Activated CD4-positive, alpha-beta T cell treated with anti-CD3 and anti-CD28 coated beads, Interleukin-2, amount 10 ng/mL, durations not matched to agents 7 days and 5 days (primary cell): ENCODE data around the gene C10orf120. TPM values are rescaled to one million over a fixed set of nuclear protein-coding genes. Genes with fewer than 3 reads are reported as not detected.

Experiments
- CTCF ChIA-PET: fragments of 350-600 bp; sonication (Branson Sonifier 250); formaldehyde crosslinking; loops from one replicate; lab custom pipeline; 2021; ENCODE audit warnings: antibody characterized with exemption; lab: Charles Lee
- POLR2A ChIA-PET: fragments of 350-600 bp; sonication (Branson Sonifier 250); formaldehyde crosslinking; loops from one replicate; lab custom pipeline; 2021; ENCODE audit warnings: antibody characterized with exemption; lab: Charles Lee
- DNase-seq: peaks from one replicate; pipeline ENCODE4 v3.0.0-alpha.2; 2020
- H3K27ac Mint-ChIP-seq: one replicate; pipeline ENCODE4 v1.8.0; 2021; ENCODE audit warnings: mild to moderate bottlenecking, moderate library complexity, mixed read lengths
- H3K27me3 Mint-ChIP-seq: one replicate; pipeline ENCODE4 v1.8.0; 2021; ENCODE audit warnings: mixed read lengths
- H3K36me3 Mint-ChIP-seq: one replicate; pipeline ENCODE4 v1.8.0; 2021; ENCODE audit warnings: low read depth, mixed read lengths
- H3K4me1 Mint-ChIP-seq: one replicate; pipeline ENCODE4 v1.8.0; 2021; ENCODE audit warnings: mixed read lengths
- H3K4me3 Mint-ChIP-seq: one replicate; pipeline ENCODE4 v1.8.0; 2021; ENCODE audit warnings: mild to moderate bottlenecking, moderate library complexity, mixed read lengths
- H3K9me3 Mint-ChIP-seq: one replicate; pipeline ENCODE4 v1.8.0; 2021; ENCODE audit warnings: mixed read lengths
- total RNA-seq, 2 experiments: library from RNA; stranded (reverse); gene quantifications; one replicate each; pipeline ENCODE4 v1.2.3, GENCODE V29; 2021

Gene C10orf120
- total RNA-seq, 2 experiments from 2014 or later: not detected

DNA sequence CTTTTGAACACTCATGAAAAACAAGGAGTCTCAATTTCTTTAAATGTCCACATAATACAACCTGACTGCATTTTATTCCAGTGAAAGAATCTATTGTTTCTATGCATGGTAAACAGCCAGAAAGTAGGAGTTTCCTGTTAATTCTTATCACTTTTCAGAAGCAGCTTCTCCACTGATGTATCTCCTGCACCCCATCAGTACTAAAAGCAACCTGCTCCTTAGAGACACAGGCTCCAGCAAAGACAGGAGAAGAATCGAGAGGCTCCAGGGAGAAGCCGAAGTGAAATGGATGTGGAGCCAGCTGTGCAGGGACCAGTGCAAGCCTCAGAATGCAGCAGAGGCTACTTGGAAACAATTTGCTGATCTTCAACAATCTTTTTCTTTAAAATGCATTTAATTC, 16.4 kb upstream of the C10orf120 start:
- CTCF ChIA-PET: no interaction called here
- no peaks in the 10 kb centered on the region for H3K4me1 Mint-ChIP-seq
- H3K27me3 Mint-ChIP-seq: peaks cover 23% of the 10 kb centered on the region
- H3K4me3 Mint-ChIP-seq: no peak overlapping the region
- no peak overlapping the region for H3K27ac Mint-ChIP-seq
- no peak for DNase-seq
- POLR2A ChIA-PET: no interaction called here
- no peaks in the 10 kb centered on the region for H3K9me3 Mint-ChIP-seq
- no peaks in the 10 kb centered on the region for H3K36me3 Mint-ChIP-seq

DNA sequence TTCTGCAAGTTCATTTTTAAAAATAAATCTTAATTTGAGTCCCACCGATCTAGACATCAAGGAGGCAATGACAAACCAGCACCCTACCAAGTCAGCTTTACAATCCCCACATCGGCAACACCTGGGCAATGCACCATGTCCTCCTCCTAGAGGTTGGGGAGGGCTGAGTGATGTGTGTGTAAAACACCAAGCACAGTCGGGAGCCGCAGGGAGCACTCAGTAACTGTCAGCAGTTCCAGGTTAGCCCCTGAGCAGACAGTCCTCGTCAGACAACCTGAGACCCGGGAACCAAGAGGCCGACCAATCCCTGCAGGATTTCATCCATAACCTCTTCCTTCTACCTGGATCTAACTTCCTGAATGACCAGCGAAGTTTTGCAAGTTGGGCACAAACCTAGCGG, 15.9 kb upstream of the C10orf120 start:
- H3K27ac Mint-ChIP-seq: no peak overlapping the region
- ChIA-PET POLR2A (no interaction called here), CTCF (no interaction called here)
- H3K4me3 Mint-ChIP-seq: no peak overlapping the region
- H3K9me3 Mint-ChIP-seq: no peaks in the 10 kb centered on the region
- no peak for DNase-seq
- H3K36me3 Mint-ChIP-seq: no peaks in the 10 kb centered on the region
- peaks cover 20% of the 10 kb centered on the region for H3K27me3 Mint-ChIP-seq
- no peaks in the 10 kb centered on the region for H3K4me1 Mint-ChIP-seq

DNA sequence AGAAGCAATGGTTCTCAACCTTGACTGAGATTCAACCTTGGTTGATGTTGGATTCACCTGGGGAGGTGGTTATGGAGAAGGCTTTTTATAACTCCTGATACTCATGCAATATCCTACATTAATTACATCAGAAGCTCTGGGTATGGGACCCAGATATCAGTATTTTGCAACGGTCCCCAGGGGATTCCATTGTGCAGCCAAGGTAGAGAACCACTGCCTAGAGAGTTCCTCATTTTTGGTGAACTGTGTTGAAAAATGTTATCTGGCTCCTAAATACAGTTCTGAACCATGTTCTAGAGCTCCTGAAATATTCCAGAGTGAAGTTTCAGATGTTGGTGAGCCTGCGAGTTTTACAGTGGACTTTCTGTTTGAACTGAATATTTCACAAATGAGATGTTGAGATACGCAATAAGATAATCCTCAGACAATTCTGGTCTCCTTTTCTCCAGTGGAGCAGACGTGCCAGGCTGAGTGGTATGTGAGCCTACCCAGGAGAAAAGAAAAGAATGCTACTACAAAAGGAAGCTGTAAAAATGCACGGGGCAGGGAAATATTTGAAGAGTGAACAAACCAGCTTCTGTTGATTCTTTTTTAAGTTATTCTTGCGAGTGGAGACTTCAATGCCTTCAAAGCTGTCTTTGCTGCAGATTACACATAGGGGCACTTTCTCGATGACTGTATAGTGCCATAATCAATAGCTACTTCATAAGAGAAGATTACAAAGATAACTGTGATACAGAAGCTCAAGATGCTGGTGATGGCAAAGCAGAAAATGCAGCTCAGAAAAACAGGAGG, 13.6 kb upstream of the C10orf120 start:
- Mint-ChIP-seq H3K27me3 (peaks cover 20% of the 10 kb centered on the region), H3K4me3 (no peak overlapping the region), H3K27ac (no peak overlapping the region), H3K4me1 (no peaks in the 10 kb centered on the region), H3K9me3 (no peaks in the 10 kb centered on the region), H3K36me3 (no peaks in the 10 kb centered on the region)
- POLR2A ChIA-PET: no interaction called here
- CTCF ChIA-PET: no interaction called here
- DNase-seq: no peak

DNA sequence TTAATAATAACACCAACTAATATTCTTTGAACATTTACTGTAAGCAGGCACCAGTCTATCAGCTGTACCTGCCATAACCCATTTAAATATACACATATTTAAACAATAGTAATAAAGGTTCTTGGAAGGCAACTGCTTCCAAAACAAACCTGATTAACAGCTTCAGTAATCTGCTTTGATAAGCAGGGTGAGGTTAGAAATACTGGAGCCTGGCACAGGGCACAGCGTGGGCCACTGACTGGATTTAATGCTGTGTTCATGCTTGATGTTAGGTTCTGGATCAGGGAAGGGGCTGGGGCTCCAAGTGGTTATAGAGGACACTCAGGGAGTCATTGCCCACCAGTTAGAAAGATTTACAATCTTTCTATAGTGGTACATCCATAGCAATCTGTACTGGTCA, 10.9 kb upstream of the C10orf120 start:
- Mint-ChIP-seq H3K4me1 (peaks cover 8% of the 10 kb centered on the region), H3K9me3 (no peaks in the 10 kb centered on the region), H3K4me3 (no peak overlapping the region), H3K27me3 (peaks cover 15% of the 10 kb centered on the region), H3K36me3 (no peaks in the 10 kb centered on the region), H3K27ac (no peak overlapping the region)
- POLR2A ChIA-PET: no interaction called here
- CTCF ChIA-PET: interaction anchor here (0.6 kb wide), 1 partner anchor 351 kb away, joined by 4 read pairs; no protein-coding TSS in a partner anchor
- no peak for DNase-seq

DNA sequence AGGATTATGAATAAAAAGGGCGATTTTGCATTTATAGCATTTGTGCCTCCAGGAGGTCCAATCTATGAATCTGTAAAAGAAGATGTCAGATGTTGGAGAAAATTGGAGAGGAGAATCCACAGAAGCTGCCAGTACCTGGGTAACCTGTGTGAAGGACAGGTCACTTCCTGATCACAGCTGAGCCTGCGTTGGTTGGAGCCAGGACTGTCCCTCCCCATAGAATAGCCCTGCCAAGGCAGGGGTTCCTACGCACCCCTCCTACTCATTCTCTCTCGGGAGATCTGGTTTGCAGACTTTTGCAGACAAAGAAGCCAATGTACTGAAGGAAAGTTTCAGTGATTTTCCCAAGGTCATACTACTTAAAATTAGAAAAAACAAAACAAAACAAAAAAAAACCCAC, 10.3 kb upstream of the C10orf120 start:
- no peak overlapping the region for H3K27ac Mint-ChIP-seq

DNA sequence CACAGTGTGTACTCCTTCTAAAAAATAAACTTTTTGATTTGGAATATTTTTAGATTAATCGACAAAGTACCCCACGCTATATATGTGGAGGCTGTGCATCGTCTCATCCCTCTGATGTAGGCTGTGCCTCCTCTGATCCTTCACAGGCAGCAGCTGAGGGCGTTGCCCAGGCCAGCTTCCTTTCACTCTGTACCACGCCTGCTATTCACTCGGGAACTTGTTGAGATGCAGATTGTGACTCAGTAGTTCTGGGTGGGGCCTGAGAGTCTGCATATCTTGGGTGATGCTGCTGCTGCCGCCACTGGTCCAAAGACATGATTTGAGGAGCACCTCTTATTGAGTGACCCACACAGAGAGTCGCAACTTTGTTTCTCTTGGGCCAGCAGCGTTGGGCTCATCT, 7.9 kb upstream of the C10orf120 start:
- DNase-seq: no peak
- H3K4me3 Mint-ChIP-seq: no peak overlapping the region
- no peaks in the 10 kb centered on the region for H3K9me3 Mint-ChIP-seq
- peaks cover 9% of the 10 kb centered on the region for H3K27me3 Mint-ChIP-seq
- H3K4me1 Mint-ChIP-seq: peaks cover 8% of the 10 kb centered on the region
- ChIA-PET CTCF (no interaction called here), POLR2A (no interaction called here)
- H3K27ac Mint-ChIP-seq: no peak overlapping the region
- no peaks in the 10 kb centered on the region for H3K36me3 Mint-ChIP-seq

More for the DNA sequence above, 10.3 kb upstream of the C10orf120 start:
- peaks cover 9% of the 10 kb centered on the region for H3K27me3 Mint-ChIP-seq
- DNase-seq: no peak
- H3K36me3 Mint-ChIP-seq: no peaks in the 10 kb centered on the region
- no peak overlapping the region for H3K4me3 Mint-ChIP-seq
- H3K4me1 Mint-ChIP-seq: peaks cover 8% of the 10 kb centered on the region
- ChIA-PET CTCF (no interaction called here), POLR2A (no interaction called here)
- H3K9me3 Mint-ChIP-seq: no peaks in the 10 kb centered on the region

DNA sequence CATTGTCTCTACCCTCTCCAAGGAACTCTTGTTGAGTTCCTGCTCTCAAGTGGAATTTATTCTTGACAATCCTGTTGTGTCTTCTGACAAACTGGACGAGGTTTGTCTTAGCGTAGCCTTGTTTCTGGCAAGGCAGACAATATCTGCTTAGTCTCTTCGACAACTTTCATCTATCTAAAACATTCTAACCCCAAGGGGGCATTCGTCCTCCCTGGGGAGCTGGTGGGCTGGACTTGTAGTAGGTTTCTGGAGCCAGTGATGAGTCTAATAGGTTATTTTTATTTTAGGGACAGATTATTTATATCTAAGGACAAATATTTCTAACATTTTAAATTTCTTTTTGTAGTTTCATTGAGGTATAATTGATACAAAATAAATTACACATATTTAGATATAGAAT, 7.3 kb upstream of the C10orf120 start:
- peaks cover 8% of the 10 kb centered on the region for H3K4me1 Mint-ChIP-seq
- ChIA-PET CTCF (no interaction called here), POLR2A (no interaction called here)
- no peak for DNase-seq
- peaks cover 9% of the 10 kb centered on the region for H3K27me3 Mint-ChIP-seq
- H3K9me3 Mint-ChIP-seq: no peaks in the 10 kb centered on the region
- H3K36me3 Mint-ChIP-seq: no peaks in the 10 kb centered on the region
- no peak overlapping the region for H3K27ac Mint-ChIP-seq
- no peak overlapping the region for H3K4me3 Mint-ChIP-seq

DNA sequence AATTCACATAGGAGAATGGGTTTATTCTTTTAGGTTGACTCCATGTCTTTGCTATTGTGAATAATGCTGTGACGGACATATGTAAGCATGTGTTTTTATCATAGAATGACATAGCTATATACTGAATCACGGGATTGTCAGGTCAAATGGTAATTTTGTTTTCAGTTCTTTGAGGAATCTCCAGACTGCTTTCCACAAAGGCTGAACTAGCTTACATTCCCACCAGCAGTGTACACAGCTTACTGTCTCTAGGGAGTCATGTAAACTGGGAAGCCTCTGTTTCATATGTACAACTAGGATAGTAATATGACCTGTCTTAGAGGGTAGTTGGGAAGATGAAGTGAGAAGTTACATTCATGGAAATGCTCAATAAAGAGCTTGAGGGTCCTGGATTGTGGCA, 6.8 kb upstream of the C10orf120 start:
- DNase-seq: no peak
- Mint-ChIP-seq H3K4me1 (peaks cover 8% of the 10 kb centered on the region), H3K27ac (no peak overlapping the region), H3K4me3 (no peak overlapping the region), H3K9me3 (no peaks in the 10 kb centered on the region), H3K36me3 (no peaks in the 10 kb centered on the region), H3K27me3 (peaks cover 13% of the 10 kb centered on the region)
- ChIA-PET CTCF (interaction anchor here (0.6 kb wide), 1 partner anchor 292 kb away, joined by 3 read pairs; no protein-coding TSS in a partner anchor), POLR2A (no interaction called here)

DNA sequence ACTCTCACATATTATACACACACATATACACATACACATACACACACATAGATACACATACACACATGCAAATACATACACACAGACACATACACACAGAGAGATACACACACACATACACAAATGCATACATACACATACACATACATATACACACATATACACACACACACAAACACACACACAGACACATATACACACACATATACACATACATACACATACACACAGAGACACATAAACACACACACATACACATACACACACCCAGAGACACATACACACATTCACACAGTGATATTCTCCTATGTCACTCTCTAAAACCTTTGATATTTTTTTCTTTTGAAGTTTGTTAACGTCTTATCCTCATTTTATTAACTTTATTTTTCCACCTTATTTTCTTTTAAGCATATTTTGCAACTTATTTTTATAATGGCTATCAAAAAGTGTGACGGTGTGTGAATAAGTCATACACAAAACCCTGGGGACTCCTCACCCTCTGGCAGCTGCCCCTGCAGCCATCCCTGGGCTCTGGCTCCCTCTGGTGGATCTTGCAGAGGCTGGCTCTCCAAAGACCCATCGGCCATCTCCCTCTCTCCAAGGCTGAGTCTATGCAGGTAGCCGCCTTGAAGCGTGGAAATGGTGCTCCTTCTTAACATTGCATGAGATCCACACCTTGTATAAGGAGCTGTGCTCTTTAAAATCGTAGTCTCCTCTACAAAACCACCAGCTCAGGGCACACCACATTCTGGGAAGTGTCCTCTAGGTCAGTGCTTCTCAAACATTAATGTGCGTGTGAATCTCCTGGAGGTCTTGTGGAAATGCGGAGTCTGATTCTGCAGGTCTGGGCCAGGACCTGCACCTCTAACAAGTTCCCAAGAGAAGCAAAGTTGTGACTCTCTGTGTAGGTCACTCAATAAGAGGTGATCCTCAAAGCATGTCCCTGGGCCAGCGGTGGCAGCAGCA, 4.1 kb upstream of the C10orf120 start:
- H3K27ac Mint-ChIP-seq: no peak overlapping the region
- H3K9me3 Mint-ChIP-seq: no peaks in the 10 kb centered on the region
- POLR2A ChIA-PET: no interaction called here

DNA sequence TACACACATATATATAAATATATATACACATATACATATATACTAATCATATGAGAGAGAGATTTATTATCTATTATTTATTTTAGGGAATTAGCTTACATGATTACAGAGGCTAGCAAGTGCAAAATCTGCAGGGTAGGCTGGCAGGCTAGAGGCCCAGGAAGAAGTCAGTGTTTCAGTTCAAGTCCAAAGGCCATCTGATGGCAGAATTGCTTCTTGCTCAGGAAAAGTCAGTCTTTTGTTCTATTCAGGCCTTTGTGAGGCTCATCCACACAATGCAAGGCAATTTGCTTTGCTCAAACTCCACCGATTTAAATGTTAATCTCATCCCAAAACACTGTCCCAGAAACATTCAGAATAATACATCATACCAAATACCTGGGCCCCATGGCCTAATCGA, 2.6 kb upstream of the C10orf120 start:
- CTCF ChIA-PET: no interaction called here
- no peaks in the 10 kb centered on the region for H3K36me3 Mint-ChIP-seq
- POLR2A ChIA-PET: no interaction called here
- no peak for DNase-seq
- no peak overlapping the region for H3K27ac Mint-ChIP-seq
- no peak overlapping the region for H3K4me3 Mint-ChIP-seq
- H3K4me1 Mint-ChIP-seq: no peaks in the 10 kb centered on the region
- no peaks in the 10 kb centered on the region for H3K9me3 Mint-ChIP-seq
- peaks cover 5% of the 10 kb centered on the region for H3K27me3 Mint-ChIP-seq

More for the DNA sequence above, 4.1 kb upstream of the C10orf120 start:
- no peak overlapping the region for H3K4me3 Mint-ChIP-seq
- peaks cover 8% of the 10 kb centered on the region for H3K4me1 Mint-ChIP-seq
- no peaks in the 10 kb centered on the region for H3K36me3 Mint-ChIP-seq
- peaks cover 5% of the 10 kb centered on the region for H3K27me3 Mint-ChIP-seq
- peak; percentile 55 for DNase-seq
- CTCF ChIA-PET: no interaction called here

DNA sequence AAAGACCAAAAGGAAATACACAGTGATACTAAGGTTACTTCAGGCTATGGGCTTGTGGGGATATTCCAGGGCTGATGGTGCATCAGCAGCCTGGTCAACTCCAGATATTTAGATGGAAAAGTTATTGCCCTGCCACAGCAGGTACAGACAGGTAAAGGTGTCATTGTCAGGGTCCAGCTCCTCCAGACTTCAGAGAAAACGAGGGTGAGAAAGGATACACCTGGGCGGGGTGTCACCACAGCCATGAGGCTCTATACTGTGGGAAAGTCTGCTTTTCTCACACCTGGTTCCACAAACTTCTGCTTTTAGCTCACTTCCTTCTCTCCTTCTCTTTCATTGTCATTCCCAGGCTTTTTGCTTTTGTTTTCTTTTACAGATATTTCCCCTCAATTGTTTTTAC, 2.0 kb upstream of the C10orf120 start:
- peaks cover 5% of the 10 kb centered on the region for H3K27me3 Mint-ChIP-seq
- no peaks in the 10 kb centered on the region for H3K36me3 Mint-ChIP-seq
- no peak for DNase-seq
- POLR2A ChIA-PET: no interaction called here
- no peak overlapping the region for H3K4me3 Mint-ChIP-seq
- H3K27ac Mint-ChIP-seq: no peak overlapping the region
- H3K9me3 Mint-ChIP-seq: no peaks in the 10 kb centered on the region
- CTCF ChIA-PET: no interaction called here
- H3K4me1 Mint-ChIP-seq: no peaks in the 10 kb centered on the region

DNA sequence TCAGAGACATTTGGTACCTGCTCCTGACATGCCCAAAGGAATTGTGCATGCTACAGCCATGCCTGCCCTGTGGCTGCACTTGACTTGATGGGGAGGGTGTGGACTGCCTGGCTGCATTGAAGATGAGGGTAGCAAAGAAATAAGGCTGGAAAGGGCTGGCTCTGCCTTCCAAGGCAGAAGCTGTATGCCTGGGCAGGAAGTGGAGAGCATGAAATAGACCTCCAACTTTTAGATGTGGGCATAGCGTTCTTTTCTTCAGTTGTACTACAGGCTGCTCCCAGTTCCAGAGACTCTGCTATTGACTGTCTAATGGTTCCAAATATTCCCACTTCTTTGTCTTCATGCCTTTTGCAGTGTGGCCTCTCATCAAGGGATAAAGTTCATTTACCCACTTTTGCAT, 3.0 kb downstream of the C10orf120 start:
- Mint-ChIP-seq H3K36me3 (no peaks in the 10 kb centered on the region), H3K27ac (no peak overlapping the region), H3K4me3 (no peak overlapping the region), H3K4me1 (no peaks in the 10 kb centered on the region), H3K9me3 (no peaks in the 10 kb centered on the region), H3K27me3 (peaks cover 2% of the 10 kb centered on the region)
- POLR2A ChIA-PET: no interaction called here
- CTCF ChIA-PET: no interaction called here
- DNase-seq: no peak

DNA sequence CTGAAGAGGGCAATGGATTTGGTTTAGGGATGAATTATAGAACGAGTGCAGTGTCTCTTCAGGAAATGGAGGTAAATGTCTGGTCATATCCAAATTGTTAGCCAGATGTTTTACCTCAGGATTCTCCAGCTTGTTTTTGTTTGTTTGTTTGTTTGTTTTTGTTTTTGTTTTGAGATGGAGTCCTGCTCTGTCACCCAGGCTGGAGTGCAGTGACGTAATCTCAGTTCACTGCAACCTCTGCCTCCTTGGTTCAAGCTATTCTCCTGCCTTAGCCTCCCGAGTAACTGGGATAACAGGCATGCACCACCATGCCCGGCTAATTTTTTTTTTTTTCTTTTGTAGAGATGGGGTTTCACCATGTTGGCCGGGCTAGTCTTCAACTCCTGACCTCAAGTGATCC, 6.9 kb downstream of the C10orf120 start:
- DNase-seq: no peak
- Mint-ChIP-seq H3K36me3 (no peaks in the 10 kb centered on the region), H3K9me3 (no peaks in the 10 kb centered on the region), H3K4me1 (no peaks in the 10 kb centered on the region), H3K27ac (no peak overlapping the region), H3K4me3 (no peak overlapping the region), H3K27me3 (peaks cover 3% of the 10 kb centered on the region)
- ChIA-PET POLR2A (no interaction called here), CTCF (no interaction called here)
